GM23338 (cell line): Measurements from ENCODE around the gene SLC25A11. TPM values are rescaled to one million over a fixed set of nuclear protein-coding genes. Genes with fewer than 3 reads are reported as not detected.

Experiments
- ATAC-seq: fragments of 200-7000 bp; cut with Tn5 transposase; 3 replicates; pipeline ENCODE4 v1.9.1; 2020
- DNase-seq: peaks from one replicate; pipeline ENCODE4 v3.0.0-alpha.2; 2015; ENCODE audit warnings: low spot score
- H2AFZ ChIP-seq: fragments of 200-600 bp; sonication (generic); 2 replicates; pipeline ENCODE4 v1.8.0; 2016; ENCODE audit warnings: antibody characterized with exemption, mild to moderate bottlenecking, moderate library complexity
- H3F3A ChIP-seq: fragments of 200-600 bp; sonication (generic); replicated peaks from 2 replicates; pipeline ENCODE4 v1.8.0; 2017; ENCODE audit warnings: antibody characterized with exemption, mixed run types, low read depth
- H3K27ac ChIP-seq: fragments of 200-600 bp; sonication (generic); 2 replicates; pipeline ENCODE4 v1.6.1; 2016; ENCODE audit warnings: low read depth
- H3K27me3 ChIP-seq: fragments of 200-600 bp; sonication (generic); 2 replicates; pipeline ENCODE4 v1.8.0; 2016; ENCODE audit warnings: mild to moderate bottlenecking, mixed run types, moderate library complexity; ENCODE audit not compliant: insufficient read depth
- H3K36me3 ChIP-seq: fragments of 200-600 bp; sonication (generic); 2 replicates; pipeline ENCODE4 v1.8.0; 2016; ENCODE audit warnings: mild to moderate bottlenecking; ENCODE audit not compliant: insufficient read depth
- H3K4me1 ChIP-seq: fragments of 200-600 bp; sonication (generic); 2 replicates; pipeline ENCODE4 v1.8.0; 2016; ENCODE audit warnings: mild to moderate bottlenecking, moderate library complexity; ENCODE audit not compliant: insufficient read depth
- H3K4me2 ChIP-seq: fragments of 200-600 bp; sonication (generic); 2 replicates; pipeline ENCODE4 v1.7.1; 2017; ENCODE audit warnings: mixed run types
- H3K4me3 ChIP-seq: fragments of 200-600 bp; sonication (generic); 2 replicates; pipeline ENCODE4 v1.6.1; 2016; ENCODE audit warnings: mixed run types
- H3K79me2 ChIP-seq: fragments of 200-600 bp; sonication (generic); replicated peaks from 2 replicates; pipeline ENCODE4 v1.8.0; 2017; ENCODE audit warnings: mild to moderate bottlenecking; ENCODE audit not compliant: insufficient read depth
- H3K9me2 ChIP-seq: fragments of 200-600 bp; sonication (generic); 2 replicates; pipeline ENCODE4 v1.8.0; 2017; ENCODE audit not compliant: insufficient read depth
- H4K20me1 ChIP-seq: fragments of 200-600 bp; sonication (generic); replicated peaks from 2 replicates; pipeline ENCODE4 v1.8.0; 2017; ENCODE audit warnings: mild to moderate bottlenecking; ENCODE audit not compliant: insufficient read depth
- H3K27ac Mint-ChIP-seq: 2 replicates; pipeline ENCODE4 v1.8.0; 2020; ENCODE audit warnings: inconsistent platforms, mild to moderate bottlenecking, moderate library complexity, mixed read lengths
- H3K27me3 Mint-ChIP-seq: 3 replicates; pipeline ENCODE4 v1.8.0; 2022; ENCODE audit warnings: low read depth, mild to moderate bottlenecking, moderate library complexity, mixed read lengths, inconsistent platforms; ENCODE audit not compliant: insufficient read depth, poor library complexity
- H3K36me3 Mint-ChIP-seq: 3 replicates; pipeline ENCODE4 v1.8.0; 2021; ENCODE audit warnings: low read depth, mild to moderate bottlenecking, inconsistent platforms, moderate library complexity, mixed read lengths
- H3K4me1 Mint-ChIP-seq: 3 replicates; pipeline ENCODE4 v1.8.0; 2020; ENCODE audit warnings: mild to moderate bottlenecking, inconsistent platforms, mixed read lengths
- H3K4me3 Mint-ChIP-seq: 3 replicates; pipeline ENCODE4 v1.8.0; 2021; ENCODE audit warnings: moderate library complexity, mild to moderate bottlenecking, inconsistent platforms, mixed read lengths
- H3K9me3 Mint-ChIP-seq: 3 replicates; pipeline ENCODE4 v1.8.0; 2020; ENCODE audit warnings: moderate library complexity, mild to moderate bottlenecking, inconsistent platforms, mixed read lengths
- CREB1 ChIP-seq: fragments of 250-450 bp; sonication (Bioruptor Pico); IDR thresholded peaks from 2 replicates; pipeline ENCODE4 v1.5.0; 2020; ENCODE audit warnings: low read depth, mild to moderate bottlenecking, moderate library complexity
- CTCF ChIP-seq, 2 experiments: fragments of 200-600 bp in 1 of 2; sonication (generic) in 1 of 2; conservative IDR thresholded peaks; 2 replicates each; pipeline versions ENCODE4 v1.5.1 to v1.6.1; 2016 to 2017; ENCODE audit warnings: antibody characterized with exemption in 2 of 2, low read depth in 2 of 2, mild to moderate bottlenecking in 2 of 2, moderate library complexity in 1 of 2
- EZH2 ChIP-seq: fragments of 200-600 bp; sonication (generic); IDR thresholded peaks from one replicate; pipeline ENCODE4 v1.8.0; 2017; ENCODE audit warnings: antibody characterized with exemption, mild to moderate bottlenecking, low read depth; ENCODE audit not compliant: unreplicated experiment
- EZH2phosphoT487 ChIP-seq: fragments of 200-600 bp; sonication (generic); IDR thresholded peaks from one replicate; pipeline ENCODE4 v1.8.1; 2018; ENCODE audit warnings: antibody characterized with exemption; ENCODE audit not compliant: unreplicated experiment
- JUNB ChIP-seq: IDR thresholded peaks from one replicate; pipeline ENCODE4 v1.6.1; 2016; ENCODE audit warnings: antibody characterized with exemption; ENCODE audit not compliant: unreplicated experiment
- NANOG ChIP-seq: IDR thresholded peaks from 2 replicates; pipeline ENCODE4 v1.6.1; 2016; ENCODE audit warnings: antibody characterized with exemption, borderline replicate concordance
- REST ChIP-seq: IDR thresholded peaks from one replicate; pipeline ENCODE4 v1.6.1; 2018; ENCODE audit warnings: antibody characterized with exemption; ENCODE audit not compliant: unreplicated experiment
- STAT1 ChIP-seq: IDR thresholded peaks from one replicate; pipeline ENCODE4 v1.6.1; 2016; ENCODE audit warnings: antibody characterized with exemption; ENCODE audit not compliant: unreplicated experiment
- polyA plus RNA-seq: library from polyadenylated mRNA; unstranded; fragments of >200 nt; fragmentation: Nextera tagmentation; extraction: Ambion mirVana; gene quantifications from 2 replicates; pipeline ENCODE4 v1.2.1, GENCODE V29; 2016
- total RNA-seq: library from RNA; depleted of rRNA; stranded (reverse); fragments of >200 nt; shearing (Covaris generic); gene quantifications from 2 replicates; pipeline ENCODE4 v1.2.3, GENCODE V29; 2014
- TF ChIP-seq, protein P1 (sequence below): fragments of 250-450 bp; sonication (Bioruptor Pico); IDR thresholded peaks from 2 replicates; pipeline ENCODE4 v1.5.0; 2020; ENCODE audit warnings: mild to moderate bottlenecking, moderate library complexity

The SLC25A11 gene
- total and polyA plus RNA-seq, 2 experiments from 2014 or later = 37.8 to 73.6 TPM

- TF ChIP-seq, protein P1, sequence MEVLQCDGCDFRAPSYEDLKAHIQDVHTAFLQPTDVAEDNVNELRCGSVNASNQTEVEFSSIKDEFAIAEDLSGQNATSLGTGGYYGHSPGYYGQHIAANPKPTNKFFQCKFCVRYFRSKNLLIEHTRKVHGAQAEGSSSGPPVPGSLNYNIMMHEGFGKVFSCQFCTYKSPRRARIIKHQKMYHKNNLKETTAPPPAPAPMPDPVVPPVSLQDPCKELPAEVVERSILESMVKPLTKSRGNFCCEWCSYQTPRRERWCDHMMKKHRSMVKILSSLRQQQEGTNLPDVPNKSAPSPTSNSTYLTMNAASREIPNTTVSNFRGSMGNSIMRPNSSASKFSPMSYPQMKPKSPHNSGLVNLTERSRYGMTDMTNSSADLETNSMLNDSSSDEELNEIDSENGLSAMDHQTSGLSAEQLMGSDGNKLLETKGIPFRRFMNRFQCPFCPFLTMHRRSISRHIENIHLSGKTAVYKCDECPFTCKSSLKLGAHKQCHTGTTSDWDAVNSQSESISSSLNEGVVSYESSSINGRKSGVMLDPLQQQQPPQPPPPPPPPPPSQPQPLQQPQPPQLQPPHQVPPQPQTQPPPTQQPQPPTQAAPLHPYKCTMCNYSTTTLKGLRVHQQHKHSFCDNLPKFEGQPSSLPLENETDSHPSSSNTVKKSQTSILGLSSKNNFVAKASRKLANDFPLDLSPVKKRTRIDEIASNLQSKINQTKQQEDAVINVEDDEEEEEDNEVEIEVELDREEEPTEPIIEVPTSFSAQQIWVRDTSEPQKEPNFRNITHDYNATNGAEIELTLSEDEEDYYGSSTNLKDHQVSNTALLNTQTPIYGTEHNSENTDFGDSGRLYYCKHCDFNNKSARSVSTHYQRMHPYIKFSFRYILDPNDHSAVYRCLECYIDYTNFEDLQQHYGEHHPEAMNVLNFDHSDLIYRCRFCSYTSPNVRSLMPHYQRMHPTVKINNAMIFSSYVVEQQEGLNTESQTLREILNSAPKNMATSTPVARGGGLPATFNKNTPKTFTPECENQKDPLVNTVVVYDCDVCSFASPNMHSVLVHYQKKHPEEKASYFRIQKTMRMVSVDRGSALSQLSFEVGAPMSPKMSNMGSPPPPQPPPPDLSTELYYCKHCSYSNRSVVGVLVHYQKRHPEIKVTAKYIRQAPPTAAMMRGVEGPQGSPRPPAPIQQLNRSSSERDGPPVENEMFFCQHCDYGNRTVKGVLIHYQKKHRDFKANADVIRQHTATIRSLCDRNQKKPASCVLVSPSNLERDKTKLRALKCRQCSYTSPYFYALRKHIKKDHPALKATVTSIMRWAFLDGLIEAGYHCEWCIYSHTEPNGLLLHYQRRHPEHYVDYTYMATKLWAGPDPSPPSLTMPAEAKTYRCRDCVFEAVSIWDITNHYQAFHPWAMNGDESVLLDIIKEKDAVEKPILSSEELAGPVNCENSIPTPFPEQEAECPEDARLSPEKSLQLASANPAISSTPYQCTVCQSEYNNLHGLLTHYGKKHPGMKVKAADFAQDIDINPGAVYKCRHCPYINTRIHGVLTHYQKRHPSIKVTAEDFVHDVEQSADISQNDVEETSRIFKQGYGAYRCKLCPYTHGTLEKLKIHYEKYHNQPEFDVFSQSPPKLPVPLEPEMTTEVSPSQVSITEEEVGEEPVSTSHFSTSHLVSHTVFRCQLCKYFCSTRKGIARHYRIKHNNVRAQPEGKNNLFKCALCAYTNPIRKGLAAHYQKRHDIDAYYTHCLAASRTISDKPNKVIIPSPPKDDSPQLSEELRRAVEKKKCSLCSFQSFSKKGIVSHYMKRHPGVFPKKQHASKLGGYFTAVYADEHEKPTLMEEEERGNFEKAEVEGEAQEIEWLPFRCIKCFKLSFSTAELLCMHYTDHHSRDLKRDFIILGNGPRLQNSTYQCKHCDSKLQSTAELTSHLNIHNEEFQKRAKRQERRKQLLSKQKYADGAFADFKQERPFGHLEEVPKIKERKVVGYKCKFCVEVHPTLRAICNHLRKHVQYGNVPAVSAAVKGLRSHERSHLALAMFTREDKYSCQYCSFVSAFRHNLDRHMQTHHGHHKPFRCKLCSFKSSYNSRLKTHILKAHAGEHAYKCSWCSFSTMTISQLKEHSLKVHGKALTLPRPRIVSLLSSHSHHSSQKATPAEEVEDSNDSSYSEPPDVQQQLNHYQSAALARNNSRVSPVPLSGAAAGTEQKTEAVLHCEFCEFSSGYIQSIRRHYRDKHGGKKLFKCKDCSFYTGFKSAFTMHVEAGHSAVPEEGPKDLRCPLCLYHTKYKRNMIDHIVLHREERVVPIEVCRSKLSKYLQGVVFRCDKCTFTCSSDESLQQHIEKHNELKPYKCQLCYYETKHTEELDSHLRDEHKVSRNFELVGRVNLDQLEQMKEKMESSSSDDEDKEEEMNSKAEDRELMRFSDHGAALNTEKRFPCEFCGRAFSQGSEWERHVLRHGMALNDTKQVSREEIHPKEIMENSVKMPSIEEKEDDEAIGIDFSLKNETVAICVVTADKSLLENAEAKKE (CRISPR knock-in tag) = no peak
- TF ChIP-seq REST (no peak), NANOG (no peak), CREB1 (CRISPR knock-in tag) (no peak), EZH2phosphoT487 (no peak), EZH2 (no peak), JUNB (no peak), STAT1 (no peak), CTCF (conservative IDR thresholded peaks at IDR 0.05; ENCODE audit: low read depth in 2 of 2) (no peak)
- H3K36me3 Mint-ChIP-seq = peaks cover under 1% of the 10 kb centered on the region; the same call in 2 of the 3 replicates
- peaks cover 2% of the 10 kb centered on the region; the same call in 1 of the 2 replicates for H3F3A ChIP-seq
- H3K27me3 Mint-ChIP-seq = peaks cover 7% of the 10 kb centered on the region
- no peak overlapping the region for H3K4me3 ChIP-seq
- H3K79me2 ChIP-seq = no peaks in the 10 kb centered on the region
- no peak overlapping the region for H2AFZ ChIP-seq
- no peak overlapping the region for H3K27ac Mint-ChIP-seq
- H3K4me3 Mint-ChIP-seq = no peak overlapping the region
- H3K4me2 ChIP-seq = no peak overlapping the region
- H4K20me1 ChIP-seq = no peaks in the 10 kb centered on the region
- no peaks in the 10 kb centered on the region for H3K27me3 ChIP-seq
- no peaks in the 10 kb centered on the region for H3K36me3 ChIP-seq
- H3K4me1 Mint-ChIP-seq = peaks cover 9% of the 10 kb centered on the region
- no peak for ATAC-seq
- 0 out of 2 replicates have a peak, but pooled peaks cover 6% of the 10 kb centered on the region for H3K4me1 ChIP-seq
- H3K9me2 ChIP-seq = no peaks in the 10 kb centered on the region
- DNase-seq = no peak
- H3K27ac ChIP-seq = no peak overlapping the region
- H3K9me3 Mint-ChIP-seq = no peaks in the 10 kb centered on the region
Observed at GRCh38 chr17:4921320-4921719, 18.5 kb downstream of the SLC25A11 start.
